Measurements from ENCODE around the gene COQ8A. TPM values are rescaled to one million over a fixed set of nuclear protein-coding genes. Genes with fewer than 3 reads are reported as not detected.
"Not testable (repeated sequence)": the region's sequence is repeated elsewhere in the genome, so short reads cannot be mapped to it uniquely, and the experiment has no call there.

COQ8A gene
- polyA plus RNA-seq, 12 donors = 30.4 to 73.1 (median 55.3) TPM; not detected in 1

DNA sequence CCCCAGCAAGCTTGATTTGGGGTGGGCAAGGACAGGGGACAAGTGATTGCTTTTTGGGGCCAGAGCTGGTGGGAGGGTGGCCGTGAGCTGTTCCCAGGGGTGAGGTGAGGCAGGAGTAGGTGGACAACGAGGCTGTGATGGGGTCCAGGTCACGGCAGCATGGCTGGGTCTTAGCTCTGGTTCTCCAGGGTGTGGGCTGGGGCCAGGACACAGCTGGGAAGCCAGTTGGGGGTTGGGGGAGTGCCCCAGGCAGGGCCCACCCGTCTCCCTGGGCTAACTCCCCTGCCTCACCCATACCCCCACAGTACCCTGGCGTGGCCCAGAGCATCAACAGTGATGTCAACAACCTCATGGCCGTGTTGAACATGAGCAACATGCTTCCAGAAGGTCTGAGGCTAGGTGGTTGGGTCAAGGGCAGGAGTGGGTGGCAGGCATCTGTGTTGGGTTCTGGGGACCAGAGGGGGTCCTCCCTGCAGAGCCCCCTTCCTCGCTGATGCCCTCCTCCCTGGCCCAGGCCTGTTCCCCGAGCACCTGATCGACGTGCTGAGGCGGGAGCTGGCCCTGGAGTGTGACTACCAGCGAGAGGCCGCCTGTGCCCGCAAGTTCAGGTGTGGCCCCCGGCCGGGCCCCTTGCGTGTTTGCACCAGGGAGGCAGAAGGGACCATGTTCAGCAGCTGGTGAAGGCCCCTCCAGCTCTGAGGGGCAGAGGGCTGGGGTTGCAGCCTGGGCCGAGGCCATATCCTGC lies 43.3 kb downstream of the COQ8A start:
- DNase-seq = no peak

DNA sequence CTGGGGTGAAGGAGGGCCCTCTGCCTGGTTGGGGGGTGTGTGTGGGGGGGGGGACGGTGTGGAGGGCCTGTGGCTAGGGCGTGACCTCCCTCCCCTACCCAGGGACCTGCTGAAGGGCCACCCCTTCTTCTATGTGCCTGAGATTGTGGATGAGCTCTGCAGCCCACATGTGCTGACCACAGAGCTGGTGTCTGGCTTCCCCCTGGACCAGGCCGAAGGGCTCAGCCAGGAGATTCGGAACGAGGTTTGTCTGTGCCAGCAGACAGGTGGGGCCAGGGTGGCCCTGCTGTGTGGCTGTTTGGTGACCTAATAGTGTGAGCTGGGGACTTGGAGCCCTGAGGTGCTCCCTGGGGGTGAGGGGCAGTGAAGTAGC lies 43.9 kb downstream of the COQ8A start:
- DNase-seq = no peak

DNA sequence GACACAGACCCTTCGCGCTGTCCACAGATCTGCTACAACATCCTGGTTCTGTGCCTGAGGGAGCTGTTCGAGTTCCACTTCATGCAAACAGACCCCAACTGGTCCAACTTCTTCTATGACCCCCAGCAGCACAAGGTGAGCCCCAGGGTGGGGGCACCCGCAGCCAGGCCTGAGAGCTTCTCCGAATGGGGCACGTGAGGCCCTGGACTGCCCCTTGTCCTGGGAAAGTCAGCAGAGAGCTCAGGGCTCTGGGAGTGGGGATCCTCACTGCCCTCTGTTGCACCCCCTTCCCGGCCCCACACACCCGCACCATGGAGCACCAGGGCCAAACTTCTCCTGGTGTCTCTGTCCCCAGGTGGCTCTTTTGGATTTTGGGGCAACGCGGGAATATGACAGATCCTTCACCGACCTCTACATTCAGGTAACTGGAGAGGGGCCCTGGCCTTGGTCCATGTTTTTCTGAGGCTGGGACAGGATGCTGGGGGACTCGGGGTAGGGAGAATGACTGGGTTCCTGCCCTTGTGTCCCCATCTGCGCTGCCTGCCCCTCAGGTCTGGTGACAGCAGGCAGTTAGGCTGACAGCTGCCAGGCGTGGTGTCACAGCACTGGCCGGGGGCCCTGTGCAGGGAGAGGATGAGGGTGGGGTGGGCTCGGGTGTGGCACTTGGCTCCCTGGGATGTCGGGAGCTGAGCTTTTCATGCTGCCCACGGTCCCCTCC lies 44.6 kb downstream of the COQ8A start:
- DNase-seq = no peak

DNA sequence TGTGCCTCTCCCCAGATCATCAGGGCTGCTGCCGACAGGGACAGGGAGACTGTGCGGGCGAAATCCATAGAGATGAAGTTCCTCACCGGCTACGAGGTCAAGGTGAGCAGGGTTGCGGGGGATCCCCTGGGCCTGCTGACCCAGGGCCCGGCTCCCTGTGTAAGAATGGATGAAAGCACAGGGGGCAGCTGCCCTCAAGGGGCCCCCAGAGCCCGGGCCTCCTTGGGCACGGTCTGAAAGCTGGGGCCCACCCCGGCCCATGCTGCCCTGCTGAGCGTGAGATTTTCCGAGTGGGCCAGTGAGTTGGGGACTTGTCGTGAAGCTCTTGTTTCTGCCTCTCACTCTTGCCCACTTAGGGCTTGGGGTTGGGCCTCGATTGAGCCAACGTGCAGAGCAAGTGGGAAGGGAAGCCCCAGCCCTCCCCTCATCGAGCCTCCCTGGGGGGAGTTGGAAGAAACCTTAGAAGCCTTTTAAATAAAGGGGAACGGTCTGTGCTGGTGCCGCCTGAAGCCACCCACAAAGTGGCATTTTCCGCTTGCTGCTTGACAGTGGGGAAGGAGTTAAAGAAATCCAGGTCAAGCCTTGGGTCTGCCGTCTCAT lies 45.2 kb downstream of the COQ8A start:
- no peak for DNase-seq

DNA sequence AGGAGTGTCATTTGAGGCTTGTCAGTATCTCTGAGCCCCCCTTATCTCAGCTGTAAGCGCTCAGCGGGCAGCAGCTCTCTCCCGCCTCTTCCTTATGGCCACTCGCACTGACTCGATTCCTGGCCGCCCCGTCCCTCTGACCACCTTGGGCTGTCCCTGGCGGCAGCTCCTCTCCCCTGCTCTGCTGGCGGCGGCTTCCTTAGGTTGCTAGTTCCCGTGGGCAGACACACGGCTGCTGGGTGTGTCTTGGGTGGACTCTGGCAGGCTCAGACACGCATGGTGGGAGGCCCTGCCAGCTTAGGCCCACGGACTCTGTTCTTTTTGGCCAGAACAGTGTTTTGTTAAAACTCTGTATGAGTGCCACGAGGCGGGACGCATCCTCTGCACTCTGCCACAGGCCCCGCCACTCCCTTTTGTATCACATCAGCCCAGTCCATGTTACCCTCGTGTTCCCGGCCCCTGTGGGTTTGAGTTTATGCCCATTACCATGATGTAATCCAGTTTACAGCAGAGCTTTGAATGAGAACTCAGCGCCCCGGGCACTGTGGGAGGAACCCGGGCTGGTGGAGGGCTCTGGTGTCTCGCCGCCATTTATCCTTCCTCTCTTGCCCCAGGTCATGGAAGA lies 45.9 kb downstream of the COQ8A start:
- DNase-seq = no peak

DNA sequence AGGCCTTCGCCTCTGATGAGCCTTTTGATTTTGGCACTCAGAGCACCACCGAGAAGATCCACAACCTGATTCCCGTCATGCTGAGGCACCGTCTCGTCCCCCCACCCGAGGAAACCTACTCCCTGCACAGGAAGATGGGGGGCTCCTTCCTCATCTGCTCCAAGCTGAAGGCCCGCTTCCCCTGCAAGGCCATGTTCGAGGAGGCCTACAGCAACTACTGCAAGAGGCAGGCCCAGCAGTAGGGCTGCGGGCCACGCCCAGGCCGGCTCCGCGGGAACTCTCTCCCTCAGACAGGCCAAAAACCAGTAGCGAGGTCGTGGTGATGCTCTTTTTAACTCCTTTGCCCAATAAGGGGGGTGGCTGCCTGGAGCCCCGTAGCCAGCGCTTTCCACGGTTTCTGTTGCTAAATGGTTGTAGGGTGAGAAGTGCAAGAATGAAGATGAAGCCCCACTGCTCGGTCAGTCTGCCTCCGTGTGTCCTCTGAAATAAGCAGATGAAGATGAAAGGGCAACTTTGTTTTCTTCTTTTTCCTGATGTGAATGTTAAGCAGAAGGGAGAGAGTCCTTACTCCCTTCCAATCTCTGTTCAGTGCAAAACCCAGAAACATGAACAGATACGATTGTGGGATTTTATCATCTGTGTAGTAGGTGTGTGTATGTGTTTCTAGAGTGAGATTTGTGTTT lies 46.5 kb downstream of the COQ8A start:
- no peak for DNase-seq

DNA sequence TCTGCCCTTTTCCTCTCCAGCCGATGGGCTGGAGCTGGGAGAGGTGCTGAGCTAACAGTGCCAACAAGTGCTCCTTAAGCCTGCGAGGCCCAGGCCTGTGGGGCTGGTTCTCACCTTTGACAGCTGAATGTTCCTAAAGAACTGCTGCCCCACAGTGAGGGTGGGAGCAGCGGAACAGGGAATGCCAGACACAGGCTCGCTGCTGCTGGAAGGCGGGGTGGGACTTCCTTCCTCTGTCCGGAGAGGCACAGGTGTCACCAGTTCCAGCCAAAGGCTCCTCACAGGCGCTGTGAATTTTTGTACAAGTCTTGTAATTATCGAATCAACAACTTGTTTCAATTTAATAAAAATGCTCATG lies 47.1 kb downstream of the COQ8A start:
- no peak for DNase-seq

DNA sequence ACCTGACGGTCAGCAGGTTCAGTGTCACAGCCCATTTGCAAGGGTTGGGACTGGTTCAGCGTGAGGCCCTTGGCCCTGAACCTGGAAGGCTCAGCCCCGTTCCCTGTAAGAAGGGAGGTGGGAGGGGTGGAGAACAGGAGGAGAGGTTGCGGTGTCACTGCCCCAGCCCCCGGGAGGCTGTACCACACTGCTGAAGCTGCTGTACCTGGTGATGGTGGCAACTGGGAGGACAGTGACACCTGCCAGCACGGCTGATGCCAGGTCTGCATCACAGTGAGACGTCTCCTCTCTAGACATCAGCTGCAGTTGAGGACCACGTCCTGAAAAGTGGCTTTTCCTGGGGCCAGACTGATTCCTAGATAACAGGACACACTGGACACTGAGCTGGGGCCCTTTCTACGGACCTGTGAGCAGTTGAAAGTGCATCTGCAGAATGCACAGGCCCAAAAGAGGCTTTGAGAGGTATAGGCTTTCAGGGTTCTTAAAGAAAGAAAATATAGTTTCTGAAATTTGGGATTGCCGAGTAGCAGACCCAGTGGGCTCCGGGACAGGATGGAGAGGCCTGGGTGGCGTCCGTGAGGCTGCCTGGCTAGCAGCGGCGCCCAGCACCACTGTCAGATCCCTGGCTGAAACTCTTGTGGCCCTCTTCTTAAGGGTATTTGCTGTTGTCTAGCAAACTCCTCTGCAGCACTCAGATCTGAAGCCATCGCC lies 47.7 kb downstream of the COQ8A start:
- DNase-seq = no peak

DNA sequence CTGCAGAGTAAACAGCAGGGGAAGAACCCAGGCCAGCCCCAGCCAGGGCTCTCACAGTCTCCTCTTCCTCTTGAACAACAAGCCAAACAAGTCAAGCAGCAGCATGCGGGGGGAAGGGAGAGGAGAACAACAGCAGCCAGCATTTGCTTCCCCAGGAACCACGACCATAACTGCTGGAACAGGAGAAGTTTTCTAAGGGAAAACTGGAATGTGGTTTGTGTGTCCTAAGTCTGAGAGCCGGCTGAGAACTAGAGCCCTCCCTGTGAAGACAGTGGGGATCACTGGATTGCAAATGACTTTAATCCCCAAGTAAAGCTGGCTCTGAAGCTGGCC lies 48.2 kb downstream of the COQ8A start:
- DNase-seq = no peak

DNA sequence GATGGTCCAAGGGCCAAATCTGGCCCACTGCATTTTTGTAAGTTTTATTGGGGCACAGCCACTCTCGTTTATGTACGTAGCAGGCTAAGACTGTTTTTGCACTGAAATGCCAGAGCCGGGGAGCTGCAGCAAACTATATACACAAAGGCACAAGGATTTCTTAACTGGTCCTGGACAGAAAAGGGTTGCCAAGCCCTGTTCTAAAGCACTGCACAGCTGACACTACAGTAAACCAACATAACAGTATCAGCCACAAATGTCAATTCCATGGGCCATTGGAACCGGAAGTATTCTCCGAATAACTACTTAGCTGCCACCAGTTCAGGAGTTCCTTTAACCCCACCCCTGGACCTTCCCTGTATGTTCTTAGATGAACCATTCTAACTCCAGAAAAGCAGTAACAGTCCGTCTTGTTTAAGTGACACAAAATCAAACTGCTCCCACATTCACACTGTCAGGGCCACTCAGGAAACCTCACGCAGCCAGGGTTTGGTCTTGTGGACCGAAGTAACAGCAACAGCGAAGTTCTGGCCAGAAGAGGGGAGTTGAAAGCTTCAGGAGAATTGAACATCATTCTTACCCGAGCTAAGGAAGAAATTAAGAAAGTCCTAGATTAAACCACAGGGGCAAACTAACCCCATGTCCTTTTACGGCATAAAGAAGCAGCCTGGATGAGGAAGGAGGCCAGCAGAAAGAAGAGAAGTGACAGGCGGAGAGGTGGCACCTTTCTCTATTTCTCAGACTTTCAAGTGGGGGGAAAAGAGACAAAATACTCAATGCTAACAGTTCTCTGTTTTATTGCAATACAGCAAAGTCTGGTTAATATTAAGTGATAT lies 49.2 kb downstream of the COQ8A start:
- no peak for DNase-seq

DNA sequence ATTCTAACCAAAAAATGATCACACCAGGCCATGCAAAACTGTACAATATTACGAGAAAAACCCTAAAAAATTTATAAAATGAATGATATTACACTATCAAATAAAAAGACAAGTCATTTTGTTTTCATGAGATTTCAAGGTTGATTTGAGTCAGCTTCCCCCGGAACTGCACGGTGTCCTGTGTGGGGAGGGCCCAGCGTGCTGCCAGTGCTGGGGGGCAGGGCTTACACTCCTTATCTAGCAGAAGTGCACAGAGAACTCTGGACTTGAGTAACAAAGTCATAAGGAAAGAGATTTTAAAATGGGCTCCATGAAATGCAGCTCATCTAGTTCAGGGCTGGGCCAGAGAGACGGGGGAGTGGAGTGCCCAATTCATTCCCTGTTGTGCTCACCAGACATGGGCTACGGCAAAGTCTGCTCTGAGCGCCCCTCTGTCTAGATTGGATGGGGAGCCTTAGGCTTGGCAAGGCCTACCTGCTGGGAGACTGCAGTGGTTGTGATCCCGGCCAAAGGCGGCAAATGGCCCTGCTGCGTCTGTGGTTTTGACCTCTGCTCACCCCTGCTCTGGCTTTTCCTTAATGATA lies 50.1 kb downstream of the COQ8A start:
- DNase-seq = no peak

DNA sequence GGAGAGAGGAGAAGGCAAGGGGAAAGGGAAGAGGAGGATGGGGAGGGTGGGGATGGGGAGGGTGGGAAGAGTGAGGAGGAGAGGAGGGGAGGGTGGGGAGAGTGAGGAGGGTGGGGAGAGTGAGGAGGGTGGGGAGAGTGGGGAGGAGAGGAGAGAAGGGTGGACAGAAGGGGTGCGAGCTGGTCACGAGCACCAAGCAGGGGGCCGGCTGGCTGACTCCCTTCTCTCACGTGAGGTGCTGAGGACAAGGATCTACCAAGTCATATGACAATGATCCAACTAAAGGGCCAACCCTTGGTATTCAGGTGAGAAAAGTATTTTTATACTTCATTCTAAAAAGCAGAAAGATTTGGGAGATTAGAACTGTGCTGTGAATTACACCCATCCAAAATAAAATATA lies 51.8 kb downstream of the COQ8A start:
- no peak for DNase-seq

DNA sequence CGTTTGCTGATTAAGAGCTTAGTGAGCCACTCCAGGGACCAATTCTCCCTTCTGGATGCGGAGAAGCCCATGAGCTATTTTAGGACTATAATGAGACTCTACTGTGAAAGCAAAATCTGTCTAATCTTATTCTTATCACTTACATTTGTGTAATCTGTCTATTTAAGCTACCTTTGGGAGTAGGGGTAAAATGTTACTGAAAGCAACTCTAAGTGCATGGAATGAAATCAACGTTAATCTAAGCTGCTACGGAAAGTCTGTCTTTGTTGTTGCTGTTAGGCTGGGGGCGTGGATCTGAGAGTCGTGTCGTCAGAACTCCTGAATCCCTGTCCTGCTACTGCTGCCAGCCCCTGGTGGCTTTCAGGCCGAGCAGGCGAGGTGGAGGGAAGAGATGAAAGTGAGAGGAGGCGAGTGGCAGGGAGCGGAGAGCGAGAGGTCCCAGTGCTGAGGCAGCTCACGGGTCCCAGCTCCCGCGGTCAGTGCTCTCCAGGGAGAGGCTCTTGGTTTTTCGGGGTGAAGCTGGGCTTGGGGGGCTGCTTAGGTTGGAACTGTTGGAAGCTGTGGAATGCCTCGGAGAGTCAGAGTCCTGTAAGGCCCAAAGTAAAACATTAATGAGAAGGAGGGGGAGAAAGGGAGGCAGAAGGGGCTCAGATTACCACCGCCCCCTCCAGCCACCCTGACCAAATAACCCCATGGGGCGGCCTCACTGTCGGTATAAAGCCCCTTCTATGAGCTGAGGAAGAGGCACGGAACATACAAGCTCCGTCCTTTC lies 53.9 kb downstream of the COQ8A start:
- no peak for DNase-seq

DNA sequence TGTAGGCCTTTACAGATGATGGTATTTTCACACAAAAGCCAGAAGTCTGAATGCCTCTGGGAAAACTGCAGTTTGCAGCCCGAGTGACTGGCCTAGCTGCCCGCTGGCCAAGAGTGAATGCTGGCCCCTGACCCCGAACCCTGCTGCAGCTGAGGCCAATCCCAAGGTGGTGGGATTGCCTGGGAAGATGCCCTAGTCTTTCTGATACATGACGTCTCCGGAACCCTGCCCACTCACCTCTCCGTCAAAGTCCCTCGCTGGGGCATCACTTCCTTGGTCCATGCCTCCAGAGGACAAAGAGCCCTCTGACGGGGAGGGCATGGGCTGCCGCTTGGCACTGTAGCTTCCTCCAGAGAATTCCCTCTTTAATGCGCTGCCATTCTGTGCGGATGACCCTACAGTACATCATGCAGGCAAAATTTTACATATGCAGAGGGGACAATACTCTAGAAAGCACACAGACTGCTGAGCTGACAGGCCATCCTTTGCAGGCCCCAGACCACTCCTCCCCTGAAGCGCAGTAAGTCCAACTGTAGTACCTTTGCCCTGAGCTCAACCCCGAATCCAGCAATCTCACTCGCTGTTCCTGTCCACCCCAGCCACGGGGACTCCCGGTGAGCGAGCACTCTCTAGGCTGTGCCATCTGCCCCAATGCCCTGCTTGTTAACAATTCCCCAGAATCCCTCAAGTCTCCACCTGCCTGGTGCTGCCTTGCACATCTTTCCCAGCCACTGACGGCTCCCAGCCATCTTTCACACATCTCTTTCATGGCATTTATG lies 54.7 kb downstream of the COQ8A start:
- no peak for DNase-seq

DNA sequence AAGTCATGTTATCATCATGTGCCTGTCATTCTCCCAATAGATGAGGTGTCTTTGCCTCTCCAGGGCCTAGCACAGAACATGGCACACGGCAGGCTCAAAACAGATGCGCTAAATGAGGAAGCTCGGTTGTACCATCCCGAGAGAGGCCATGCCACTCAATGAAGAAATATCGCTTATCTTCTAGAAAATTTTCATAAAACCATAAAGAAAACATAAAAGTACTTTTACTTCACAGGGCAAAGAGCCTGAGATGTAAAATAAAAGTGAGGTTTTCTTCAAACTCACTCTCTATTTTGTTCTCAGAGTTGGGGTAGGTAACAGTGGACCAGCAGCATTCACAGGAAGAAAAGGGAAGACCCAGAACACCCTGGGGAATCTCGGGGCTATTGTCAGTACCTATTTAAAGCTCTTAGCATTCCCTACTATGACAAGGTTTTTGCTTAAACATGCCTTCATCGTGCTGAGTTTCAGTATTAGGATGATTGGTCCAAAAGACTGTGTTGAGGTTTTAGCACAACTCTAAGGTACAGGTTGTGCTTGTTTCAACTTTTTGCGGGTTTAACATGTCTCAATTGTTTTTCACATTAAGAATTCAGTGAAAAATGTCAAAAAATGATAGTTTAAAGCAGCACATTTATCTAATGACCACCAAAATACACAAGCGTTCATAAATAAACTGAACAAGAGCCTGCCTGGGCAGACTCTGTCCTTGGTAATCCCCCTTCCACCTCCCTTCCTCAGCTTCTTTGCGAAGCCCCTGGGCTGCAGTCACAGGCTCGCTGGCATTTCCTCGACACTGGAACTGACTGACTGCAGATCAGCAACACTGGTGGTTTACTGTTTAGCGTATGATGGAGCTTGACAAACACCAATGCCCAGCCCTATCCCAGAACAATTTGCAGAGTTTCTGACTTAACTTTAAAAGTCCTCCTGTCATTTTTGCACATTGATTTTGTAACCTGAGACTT lies 55.6 kb downstream of the COQ8A start:
- no peak for DNase-seq

DNA sequence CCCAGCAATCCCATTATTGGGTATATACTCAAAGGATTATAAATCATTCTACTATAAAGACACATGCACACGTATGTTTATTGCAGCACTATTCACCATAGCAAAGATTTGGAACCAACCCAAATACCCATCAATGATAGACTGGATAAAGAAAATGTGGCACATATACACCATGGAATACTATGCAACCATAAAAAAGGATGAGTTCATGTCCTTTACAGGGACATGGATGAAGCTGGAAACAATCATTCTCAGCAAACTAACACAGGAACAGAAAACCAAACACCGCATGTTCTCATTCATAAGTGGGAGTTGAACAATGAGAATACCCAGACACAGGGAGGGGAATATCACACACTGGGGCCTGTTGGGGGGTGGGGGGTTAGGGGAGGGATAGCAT lies 59.5 kb downstream of the COQ8A start:
- DNase-seq = not testable (repeated sequence)

DNA sequence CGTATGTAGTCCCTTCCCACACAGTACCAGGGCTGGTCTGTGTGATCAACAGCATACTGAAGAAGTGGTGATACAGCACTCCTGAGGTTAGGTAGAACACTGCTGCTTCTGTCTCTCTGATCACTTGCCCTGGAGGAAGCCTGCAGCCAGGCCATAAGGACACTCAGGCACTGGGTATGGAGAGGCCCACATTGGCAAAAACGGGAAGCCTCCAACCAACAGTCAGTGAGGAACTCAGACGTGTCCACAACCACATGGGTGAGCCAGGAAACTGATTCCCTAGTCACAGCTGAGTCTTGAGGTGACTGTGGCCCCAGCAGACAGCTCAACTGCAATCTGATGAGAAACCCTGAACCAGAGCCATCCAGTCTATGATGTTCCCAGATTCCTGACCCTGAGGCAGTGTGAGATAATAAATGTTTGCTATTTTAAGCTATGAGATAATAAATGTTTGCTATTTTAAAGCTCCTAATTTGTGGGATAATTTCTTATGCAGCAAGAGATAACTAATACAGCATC lies 62.5 kb downstream of the COQ8A start:
- DNase-seq = no peak

Data from muscle of arm (tissue), 12 donors.